Measurements from ENCODE around the gene RFXANK.

- TF ChIP-seq CSDC2 (CRISPR knock-in tag; IDR thresholded peaks at IDR 0.05) = no peak
- TF ChIP-seq, protein P1, sequence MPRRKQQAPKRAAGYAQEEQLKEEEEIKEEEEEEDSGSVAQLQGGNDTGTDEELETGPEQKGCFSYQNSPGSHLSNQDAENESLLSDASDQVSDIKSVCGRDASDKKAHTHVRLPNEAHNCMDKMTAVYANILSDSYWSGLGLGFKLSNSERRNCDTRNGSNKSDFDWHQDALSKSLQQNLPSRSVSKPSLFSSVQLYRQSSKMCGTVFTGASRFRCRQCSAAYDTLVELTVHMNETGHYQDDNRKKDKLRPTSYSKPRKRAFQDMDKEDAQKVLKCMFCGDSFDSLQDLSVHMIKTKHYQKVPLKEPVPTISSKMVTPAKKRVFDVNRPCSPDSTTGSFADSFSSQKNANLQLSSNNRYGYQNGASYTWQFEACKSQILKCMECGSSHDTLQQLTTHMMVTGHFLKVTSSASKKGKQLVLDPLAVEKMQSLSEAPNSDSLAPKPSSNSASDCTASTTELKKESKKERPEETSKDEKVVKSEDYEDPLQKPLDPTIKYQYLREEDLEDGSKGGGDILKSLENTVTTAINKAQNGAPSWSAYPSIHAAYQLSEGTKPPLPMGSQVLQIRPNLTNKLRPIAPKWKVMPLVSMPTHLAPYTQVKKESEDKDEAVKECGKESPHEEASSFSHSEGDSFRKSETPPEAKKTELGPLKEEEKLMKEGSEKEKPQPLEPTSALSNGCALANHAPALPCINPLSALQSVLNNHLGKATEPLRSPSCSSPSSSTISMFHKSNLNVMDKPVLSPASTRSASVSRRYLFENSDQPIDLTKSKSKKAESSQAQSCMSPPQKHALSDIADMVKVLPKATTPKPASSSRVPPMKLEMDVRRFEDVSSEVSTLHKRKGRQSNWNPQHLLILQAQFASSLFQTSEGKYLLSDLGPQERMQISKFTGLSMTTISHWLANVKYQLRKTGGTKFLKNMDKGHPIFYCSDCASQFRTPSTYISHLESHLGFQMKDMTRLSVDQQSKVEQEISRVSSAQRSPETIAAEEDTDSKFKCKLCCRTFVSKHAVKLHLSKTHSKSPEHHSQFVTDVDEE (CRISPR knock-in tag; IDR thresholded peaks at IDR 0.05) = no peak
- no peak for TF ChIP-seq CREB5 (CRISPR knock-in tag; IDR thresholded peaks at IDR 0.05; ENCODE audit: low read depth)
Measured at GRCh38 chr19:19146865-19147264, 45.2 kb upstream of the RFXANK start.

Data from SK-N-SH treated with all-trans-retinoic acid at 6 μM for 48 hours (cell line).